HepG2 (cell line): Measurements from ENCODE around the gene KAT7. TPM values are rescaled to one million over a fixed set of nuclear protein-coding genes. Genes with fewer than 3 reads are reported as not detected.

Experiments
- ATAC-seq: fragments of 200-7000 bp; cut with Tn5 transposase; 3 replicates; pipeline ENCODE4 v1.9.1; 2020; ENCODE audit warnings: mild to moderate bottlenecking, moderate library complexity
- BruUV-seq: library from RNA; stranded (reverse); fragments of 400-500 nt; replicated peaks from 2 replicates; lab custom pipeline; 2021; lab: Mats Ljungman, UMichigan
- CTCF ChIA-PET: fragments of 300-600 bp; formaldehyde crosslinking; extraction: SDS; loops from one replicate; lab custom pipeline; 2021; ENCODE audit warnings: low total read pairs, inconsistent platforms, low intra/inter-chr PET ratio; lab: Yijun Ruan, JAX
- POLR2A ChIA-PET: fragments of 350-600 bp; sonication (Branson Sonifier 250); formaldehyde crosslinking; loops from one replicate; lab custom pipeline; 2020; ENCODE audit warnings: antibody characterized with exemption, inconsistent platforms; lab: Yijun Ruan, JAX
- DNase-seq: peaks from one replicate; pipeline ENCODE4 v3.0.0-alpha.2; 2015; ENCODE audit warnings: low spot score
- FAIRE-seq: peaks from 3 replicates; lab custom pipeline; 2011; peaks lifted over from hg19 to GRCh38; lab: Jason Lieb, UNC
- H2AFZ ChIP-seq: one replicate; pipeline ENCODE4 v1.6.1; 2011; ENCODE audit warnings: low read length, inconsistent platforms
- H3K27ac ChIP-seq: fragments of 300-600 bp; 3 replicates; pipeline ENCODE4 v1.8.0; 2011; ENCODE audit warnings: mixed run types, mild to moderate bottlenecking, mixed read lengths, low read length, inconsistent platforms; ENCODE audit not compliant: insufficient read depth; ENCODE audit errors: extremely low read length
- H3K27me3 ChIP-seq, 2 experiments: fragments of 200-600 bp in 1 of 2; 2 replicates in 1 of 2; 3 replicates in 1 of 2; pipeline versions ENCODE4 v1.6.0 to v1.8.0; 2011; ENCODE audit warnings: low read length in 2 of 2, mild to moderate bottlenecking in 2 of 2, moderate library complexity in 2 of 2, inconsistent platforms in 1 of 2; ENCODE audit not compliant: insufficient read depth in 2 of 2, control insufficient read depth in 1 of 2
- H3K36me3 ChIP-seq, 2 experiments: fragments of 200-600 bp in 1 of 2; replicated peaks in 1 of 2; 2 replicates in 1 of 2; 3 replicates in 1 of 2; pipeline versions ENCODE4 v1.5.1 to v1.8.0; 2011; ENCODE audit warnings: low read length in 2 of 2, inconsistent platforms in 1 of 2; ENCODE audit not compliant: insufficient read depth in 2 of 2, control insufficient read depth in 1 of 2
- H3K4me1 ChIP-seq: 2 replicates; pipeline ENCODE4 v1.5.1; 2012; ENCODE audit warnings: low read length, inconsistent platforms; ENCODE audit not compliant: insufficient read depth
- H3K4me2 ChIP-seq: 2 replicates; pipeline ENCODE4 v1.6.0; 2011; ENCODE audit warnings: low read depth, low read length, inconsistent platforms
- H3K4me3 ChIP-seq, 3 experiments: fragments of 200-600 bp in 1 of 3; sonication (generic), shearing (Covaris generic) in 1 of 3; replicated peaks in 1 of 3; 2 replicates each; pipeline ENCODE4 v1.5.1; 2011 to 2016; ENCODE audit warnings: low read length in 3 of 3, inconsistent platforms in 2 of 3, low read depth in 2 of 3, mild to moderate bottlenecking in 2 of 3, control low read depth in 1 of 3, mixed read lengths in 1 of 3; ENCODE audit not compliant: insufficient read depth in 1 of 3
- H3K79me2 ChIP-seq: one replicate; pipeline ENCODE4 v1.6.1; 2011; ENCODE audit warnings: low read length, inconsistent platforms; ENCODE audit not compliant: insufficient read depth
- H3K9ac ChIP-seq: 2 replicates; pipeline ENCODE4 v1.6.0; 2011; ENCODE audit warnings: mild to moderate bottlenecking, low read depth, low read length, inconsistent platforms; ENCODE audit not compliant: insufficient read depth
- H3K9me3 ChIP-seq: 2 replicates; pipeline ENCODE4 v1.5.1; 2012; ENCODE audit warnings: mild to moderate bottlenecking, low read length
- H4K20me1 ChIP-seq: 2 replicates; pipeline ENCODE4 v1.6.0; 2011; ENCODE audit warnings: inconsistent platforms, mild to moderate bottlenecking, low read length, moderate library complexity; ENCODE audit not compliant: insufficient read depth
- CEBPB ChIP-seq: IDR thresholded peaks from 2 replicates; pipeline ENCODE4 v1.6.1; 2011; ENCODE audit warnings: low read depth, low read length, improper control_type of control experiment, borderline replicate concordance
- NR2F6 ChIP-seq, 2 experiments: IDR thresholded peaks; 2 replicates each; pipeline ENCODE4 v1.6.1; 2016; ENCODE audit warnings: antibody characterized with exemption in 1 of 2, mild to moderate bottlenecking in 1 of 2
- PHB2 ChIP-seq: fragments of 450-650 bp; IDR thresholded peaks from 2 replicates; pipeline ENCODE4 v1.6.1; 2018; ENCODE audit not compliant: partially characterized antibody
- RBM22 ChIP-seq: fragments of 200-400 bp; formaldehyde crosslinking; optimal IDR thresholded peaks from 2 replicates; pipeline ENCODE3; 2017; ENCODE audit warnings: mild to moderate bottlenecking, low read length, moderate library complexity
- ZNF878 ChIP-seq: sonication (generic); formaldehyde crosslinking; IDR thresholded peaks from 2 replicates; pipeline ENCODE4 v1.8.1; 2023; ENCODE audit warnings: mild to moderate bottlenecking, missing genetic modification reagents, moderate library complexity
- WGBS: methylation state at CpG from one replicate; pipeline ENCODE4 v1.1.6; 2017; ENCODE audit warnings: low lambda C conversion rate; 5-methylcytosine and 5-hydroxymethylcytosine counted together
- in situ Hi-C: cut with HindIII; loops from 2 replicates; pipeline ENCODE4 v1.10.0; 2017; ENCODE audit warnings: low pct_unique_long_range_greater_than_20kb; ENCODE audit not compliant: extremely low pct_ligation_motif_present
- intact Hi-C: fragments of 100-400 bp; cut with micrococcal nuclease; formaldehyde crosslinking; loops from one replicate; pipeline ENCODE4 v1.10.0; 2022; ENCODE audit not compliant: unreplicated experiment
- polyA plus RNA-seq, 8 experiments: library from polyadenylated mRNA; depleted of rRNA in 3 of 8; stranded (reverse) in 7 of 8; unstranded in 1 of 8; fragments of >200 nt; fragmentation: Illumina TruSeq in 4 of 8; extraction: Trizol in 4 of 8; gene quantifications; 2 replicates each; pipeline versions ENCODE4 v1.2.1 to v1.2.3, GENCODE V29; 2011 to 2016; ENCODE audit warnings: low read depth in 4 of 8, missing spikeins in 1 of 8, mixed read lengths in 1 of 8; ENCODE audit not compliant: insufficient read depth in 1 of 8
- total RNA-seq, 5 experiments: library from RNA; depleted of rRNA; stranded (reverse); fragments of >200 nt; fragmentation: Illumina TruSeq; extraction: Trizol; gene quantifications; 2 replicates each; pipeline ENCODE4 v1.2.3, GENCODE V29; 2016; ENCODE audit warnings: low read depth in 1 of 5
- TF ChIP-seq, protein P1 (sequence below): sonication (generic); formaldehyde crosslinking; IDR thresholded peaks from 2 replicates; pipeline ENCODE4 v1.4.0; 2020; ENCODE audit warnings: missing genetic modification reagents, low read depth, mild to moderate bottlenecking, borderline replicate concordance
- TF ChIP-seq, protein P2 (sequence below): sonication (generic); formaldehyde crosslinking; IDR thresholded peaks from 2 replicates; pipeline ENCODE4 v1.8.0; 2023; ENCODE audit warnings: mild to moderate bottlenecking, missing genetic modification reagents

The KAT7 gene
- total and polyA plus RNA-seq, 2 of the 13 experiments (the other 11 are each of a cell fraction or from before 2014, with no cell fraction given), result 21.2 to 39.2 TPM

GRCh38 chr17:49830605-49831004 lies 42.1 kb downstream of the KAT7 start:
- Histone ChIP-seq H3K27ac (no peak overlapping the region), H3K36me3 (peaks cover 8 to 46% of the 10 kb centered on the region in 2 experiments), H3K9ac (no peak overlapping the region), H3K4me1 (peaks cover 4% of the 10 kb centered on the region), H2AFZ (no peak overlapping the region), H3K4me3 (no peak overlapping the region), H3K79me2 (no peaks in the 10 kb centered on the region), H3K4me2 (no peak overlapping the region), H3K9me3 (no peaks in the 10 kb centered on the region), H4K20me1 (no peaks in the 10 kb centered on the region), H3K27me3 (no peaks in the 10 kb centered on the region)
- TF ChIP-seq RBM22 (peak; percentile 21), NR2F6 (IDR thresholded peaks at IDR 0.05) (no peak), NR2F6 (CRISPR knock-in tag; IDR thresholded peaks at IDR 0.05) (no peak), PHB2 (no peak)
- DNase-seq (no peak), FAIRE-seq (no peak), ATAC-seq (no peak)
- BruUV-seq, result no TSS peak
- in situ Hi-C loops (no loop called here), intact Hi-C loops (no loop called here)
- POLR2A ChIA-PET, result no interaction called here
- 93% methylated on average over 1 of the region's 1 CpG for WGBS
- CTCF ChIA-PET, result no interaction called here

GRCh38 chr17:49832840-49833599 lies 44.5 kb downstream of the KAT7 start:
- WGBS, result 94% methylated on average over 7 of the region's 7 CpGs
- Histone ChIP-seq H3K27ac (no peak overlapping the region), H3K4me1 (peaks cover 19% of the 10 kb centered on the region), H3K4me3 (no peak overlapping the region), H3K27me3 (no peaks in the 10 kb centered on the region), H3K9ac (no peak overlapping the region), H4K20me1 (no peaks in the 10 kb centered on the region), H3K79me2 (no peaks in the 10 kb centered on the region), H3K36me3 (peaks cover 1 to 27% of the 10 kb centered on the region in 2 experiments), H3K4me2 (no peak overlapping the region), H2AFZ (no peak overlapping the region), H3K9me3 (no peaks in the 10 kb centered on the region)
- TF ChIP-seq, protein P1, sequence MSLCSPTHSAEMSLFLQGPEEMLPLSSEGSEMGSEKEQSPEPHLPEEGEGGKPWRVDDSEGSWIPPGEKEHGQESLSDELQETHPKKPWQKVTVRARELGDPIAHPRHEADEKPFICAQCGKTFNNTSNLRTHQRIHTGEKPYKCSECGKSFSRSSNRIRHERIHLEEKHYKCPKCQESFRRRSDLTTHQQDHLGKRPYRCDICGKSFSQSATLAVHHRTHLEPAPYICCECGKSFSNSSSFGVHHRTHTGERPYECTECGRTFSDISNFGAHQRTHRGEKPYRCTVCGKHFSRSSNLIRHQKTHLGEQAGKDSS (CRISPR knock-in tag), result no peak
- TF ChIP-seq CEBPB (peak; percentile 71), ZNF878 (no peak)
- TF ChIP-seq, protein P2, sequence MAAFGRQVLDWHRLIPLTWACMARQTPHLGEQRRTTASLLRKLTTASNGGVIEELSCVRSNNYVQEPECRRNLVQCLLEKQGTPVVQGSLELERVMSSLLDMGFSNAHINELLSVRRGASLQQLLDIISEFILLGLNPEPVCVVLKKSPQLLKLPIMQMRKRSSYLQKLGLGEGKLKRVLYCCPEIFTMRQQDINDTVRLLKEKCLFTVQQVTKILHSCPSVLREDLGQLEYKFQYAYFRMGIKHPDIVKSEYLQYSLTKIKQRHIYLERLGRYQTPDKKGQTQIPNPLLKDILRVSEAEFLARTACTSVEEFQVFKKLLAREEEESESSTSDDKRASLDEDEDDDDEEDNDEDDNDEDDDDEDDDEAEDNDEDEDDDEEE (CRISPR knock-in tag), result no peak
- no peak for DNase-seq
- intact Hi-C loops, result no loop called here
- POLR2A ChIA-PET, result no interaction called here
- in situ Hi-C loops, result no loop called here
- BruUV-seq, result TSS peak; percentile 23
- CTCF ChIA-PET, result no interaction called here
- no peak for FAIRE-seq
- no peak for ATAC-seq
